Measurements from ENCODE around the gene ADGRF5.

- TF ChIP-seq POLR2AphosphoS5 (IDR thresholded peaks at IDR 0.05; ENCODE audit: low read depth, low read length) (no peak), POLR2A (IDR thresholded peaks at IDR 0.05; ENCODE audit: low read depth, low read length) (no peak), PAX5 (IDR thresholded peaks at IDR 0.05; ENCODE audit: insufficient read depth, low read length, severe bottlenecking) (no peak)
Measured at GRCh38 chr6:46828939-46829338, 92.8 kb downstream of the ADGRF5 start.
